Spleen (tissue), 11 donors: ENCODE data around the gene ARVCF. TPM values are rescaled to one million over a fixed set of nuclear protein-coding genes. Genes with fewer than 3 reads are reported as not detected.

Experiments used
- DNase-seq: peaks from one replicate; pipeline ENCODE4 v3.0.0-alpha.2; 2020
- H3K27ac ChIP-seq, 8 donors: fragments of 200-600 bp; sonication (generic) in 7 of 8; 1 replicate in 4 of 8; 2 replicates in 4 of 8; pipeline versions ENCODE4 v1.5.0 to v1.8.0; 2016 to 2021; ENCODE audit warnings: inconsistent platforms in 4 of 8, mild to moderate bottlenecking in 4 of 8, moderate library complexity in 1 of 8
- H3K27me3 ChIP-seq, 7 donors: fragments of 200-600 bp; sonication (generic) in 6 of 7; replicated peaks in 1 of 7; 1 replicate in 4 of 7; 2 replicates in 3 of 7; pipeline versions ENCODE4 v1.5.0 to v1.8.0; 2016 to 2021; ENCODE audit warnings: inconsistent platforms in 3 of 7, mild to moderate bottlenecking in 1 of 7
- H3K36me3 ChIP-seq, 6 donors: fragments of 200-600 bp; sonication (generic) in 5 of 6; 1 replicate in 4 of 6; 2 replicates in 2 of 6; pipeline versions ENCODE4 v1.5.0 to v1.8.0; 2016 to 2021; ENCODE audit warnings: inconsistent platforms in 2 of 6
- H3K4me1 ChIP-seq, 6 donors: fragments of 200-600 bp; sonication (generic) in 5 of 6; 1 replicate in 3 of 6; 2 replicates in 3 of 6; pipeline versions ENCODE4 v1.5.0 to v1.8.0; 2016 to 2021; ENCODE audit warnings: inconsistent platforms in 3 of 6
- H3K4me3 ChIP-seq, 8 donors: fragments of 200-600 bp; sonication (generic) in 7 of 8; 1 replicate in 4 of 8; 2 replicates in 4 of 8; pipeline versions ENCODE4 v1.5.0 to v1.8.0; 2016 to 2021; ENCODE audit warnings: inconsistent platforms in 4 of 8, mild to moderate bottlenecking in 4 of 8, moderate library complexity in 2 of 8
- H3K9me3 ChIP-seq, 8 donors: fragments of 200-600 bp; sonication (generic) in 7 of 8; 1 replicate in 4 of 8; 2 replicates in 4 of 8; pipeline versions ENCODE4 v1.5.0 to v1.8.0; 2016 to 2021; ENCODE audit warnings: inconsistent platforms in 4 of 8
- CTCF ChIP-seq, 11 experiments: fragments of 200-600 bp in 7 of 11; fragments of 450-650 bp in 4 of 11; sonication (generic) in 4 of 11; IDR thresholded peaks in 8 of 11; conservative IDR thresholded peaks in 3 of 11; 1 replicate in 7 of 11; 2 replicates in 4 of 11; pipeline versions ENCODE4 v1.4.0 to v1.8.0; 2016 to 2021; ENCODE audit warnings: antibody characterized with exemption in 11 of 11, inconsistent platforms in 4 of 11, mild to moderate bottlenecking in 1 of 11
- POLR2A ChIP-seq, 3 donors: fragments of 450-650 bp; IDR thresholded peaks; one replicate each; pipeline ENCODE4 v1.5.1; 2017; ENCODE audit warnings: antibody characterized with exemption in 3 of 3, mild to moderate bottlenecking in 1 of 3
- POLR2AphosphoS5 ChIP-seq, 3 donors: sonication (generic); formaldehyde crosslinking; IDR thresholded peaks; one replicate each; pipeline ENCODE4 v1.5.1; 2017; ENCODE audit warnings: antibody characterized with exemption in 3 of 3
- WGBS, 5 donors: extraction: QIAGEN DNeasy Blood & Tissue Kit in 3 of 5; methylation state at CpG; one replicate each; pipeline versions ENCODE4 v1.1.5 to v1.1.7; 2013 to 2018; 5-methylcytosine and 5-hydroxymethylcytosine counted together
- intact Hi-C: fragments of 100-400 bp; cut with DNase I; formaldehyde crosslinking; loops from one replicate; pipeline ENCODE4 v1.15.0; 2023; ENCODE audit warnings: low total_unique reads
- polyA plus RNA-seq, 3 donors: library from polyadenylated mRNA; stranded (reverse); fragments of 200-250 nt; gene quantifications; one replicate each; pipeline ENCODE4 v1.2.1, GENCODE V29; 2013
- total RNA-seq, 7 donors: library from RNA; depleted of rRNA in 3 of 7; stranded (reverse); fragments of >200 nt in 3 of 7; fragmentation: NEBNext Ultra II Directional in 4 of 7; extraction: Animal tissue kit (Norgen Biotek cat#: 25700) in 4 of 7; gene quantifications; one replicate each; pipeline versions ENCODE4 v1.1.0 to v1.2.1, GENCODE V29; 2016 to 2021
- donor health status: healthy with polysubstance abuse.
- donor health status: DM: no; HTN: no; CAD: no; lungs with moderate emphysema.
- donor health status: DM: no; HTN: no; CAD: no.
- donor health status: Bipolar disorder and iron deficiency.
- donor health status: healthy.
- donor health status: DM: no; HTN: no; CAD: no.
- donor health status: DM: yes; HTN: yes; CAD: no.

ARVCF gene
- total and polyA plus RNA-seq, 10 donors: 9.4 to 96.7 (median 27.6) TPM

GRCh38 chr22:19996694-19997384, 19.8 kb downstream of the ARVCF start:
- TF ChIP-seq POLR2AphosphoS5 (IDR thresholded peaks at IDR 0.05) (no peak), CTCF (IDR thresholded peaks at IDR 0.05 in 8 of 11, conservative IDR thresholded peaks at IDR 0.05 in 3 of 11) (no peak), POLR2A (IDR thresholded peaks at IDR 0.05) (no peak)
- DNase-seq: peak; percentile 56
- H3K4me3 ChIP-seq: no peak overlapping the region
- WGBS, 5 donors: 81 to 92% (median 82%) methylated on average over 11 to 12 of the region's 12 CpGs
- H3K27me3 ChIP-seq: no peaks in the 10 kb centered on the region
- H3K27ac ChIP-seq: peak overlapping the region in 7 of 8 donors; percentile 9 to 84 (median 80)
- intact Hi-C loops: no loop called here
- H3K9me3 ChIP-seq: no peaks in the 10 kb centered on the region
- H3K4me1 ChIP-seq: peaks cover 0 to 55% (median 19%) of the 10 kb centered on the region in 6 donors
- H3K36me3 ChIP-seq: no peaks in the 10 kb centered on the region

GRCh38 chr22:19995611-19996339, 20.8 kb downstream of the ARVCF start:
- intact Hi-C loops: no loop called here
- Histone ChIP-seq H3K4me3 (no peak overlapping the region), H3K36me3 (no peaks in the 10 kb centered on the region), H3K27me3 (no peaks in the 10 kb centered on the region), H3K4me1 (peaks cover 0 to 49% (median 17%) of the 10 kb centered on the region in 6 donors), H3K27ac (peak overlapping the region; percentile 27 to 84 (median 79)), H3K9me3 (no peaks in the 10 kb centered on the region)
- 57 to 80% (median 71%) methylated on average over 13 to 18 of the region's 18 CpGs for WGBS, 5 donors
- TF ChIP-seq POLR2A (IDR thresholded peaks at IDR 0.05): no peak
- TF ChIP-seq POLR2AphosphoS5 (IDR thresholded peaks at IDR 0.05): peak; percentile 55 to 75 (median 63)
- DNase-seq: peak; percentile 74

- intact Hi-C loops: no loop called here
- TF ChIP-seq POLR2AphosphoS5 (IDR thresholded peaks at IDR 0.05) (no peak), POLR2A (IDR thresholded peaks at IDR 0.05) (no peak), CTCF (IDR thresholded peaks at IDR 0.05 in 8 of 11, conservative IDR thresholded peaks at IDR 0.05 in 3 of 11) (no peak)
- Histone ChIP-seq H3K27ac (peak overlapping the region; percentile 26 to 84 (median 74)), H3K36me3 (no peaks in the 10 kb centered on the region), H3K27me3 (no peaks in the 10 kb centered on the region), H3K4me1 (peaks cover 0 to 43% (median 19%) of the 10 kb centered on the region in 6 donors), H3K9me3 (no peaks in the 10 kb centered on the region), H3K4me3 (no peak overlapping the region)
- DNase-seq: no peak
- 66 to 80% (median 70%) methylated on average over 12 of the region's 12 CpGs for WGBS, 5 donors
Measured at GRCh38 chr22:19994851-19995610, 21.6 kb downstream of the ARVCF start.

GRCh38 chr22:19993926-19994325, 22.7 kb downstream of the ARVCF start:
- Histone ChIP-seq H3K27ac (peak overlapping the region in 2 of 8 donors; percentile 4 to 83), H3K36me3 (no peaks in the 10 kb centered on the region), H3K27me3 (no peaks in the 10 kb centered on the region), H3K9me3 (no peaks in the 10 kb centered on the region), H3K4me3 (no peak overlapping the region), H3K4me1 (peaks cover 0 to 39% (median 13%) of the 10 kb centered on the region in 6 donors)
- TF ChIP-seq POLR2AphosphoS5 (IDR thresholded peaks at IDR 0.05) (no peak), CTCF (IDR thresholded peaks at IDR 0.05 in 8 of 11, conservative IDR thresholded peaks at IDR 0.05 in 3 of 11) (no peak), POLR2A (IDR thresholded peaks at IDR 0.05) (no peak)
- no peak for DNase-seq
- 90 to 93% (median 92%) methylated on average over 7 of the region's 7 CpGs for WGBS, 5 donors
- intact Hi-C loops: no loop called here
